Muscle of leg (tissue), 11 donors: ENCODE results near the gene MCAM. TPM values are rescaled to one million over a fixed set of nuclear protein-coding genes. Genes with fewer than 3 reads are reported as not detected.
A peak's percentile ranks its signal among the peaks of the same experiment; 100 is the strongest.

Experiments
- DNase-seq: peaks from one replicate; pipeline ENCODE4 v3.0.0; 2013
- H3K27ac ChIP-seq: one replicate; pipeline ENCODE4 v1.5.1; 2013; ENCODE audit warnings: mild to moderate bottlenecking, low read length, control low read depth
- H3K27me3 ChIP-seq: one replicate; pipeline ENCODE4 v1.6.1; 2013; ENCODE audit warnings: low read length; ENCODE audit not compliant: control insufficient read depth, insufficient read depth
- H3K36me3 ChIP-seq: one replicate; pipeline ENCODE4 v1.6.1; 2013; ENCODE audit warnings: low read length; ENCODE audit not compliant: control insufficient read depth, insufficient read depth
- H3K4me1 ChIP-seq: one replicate; pipeline ENCODE4 v1.6.1; 2013; ENCODE audit warnings: low read length; ENCODE audit not compliant: control insufficient read depth, insufficient read depth
- H3K4me3 ChIP-seq: one replicate; pipeline ENCODE4 v1.5.1; 2013; ENCODE audit warnings: low read length, control low read depth
- H3K9me3 ChIP-seq: replicated peaks from 2 replicates; pipeline ENCODE4 v1.6.1; 2013; ENCODE audit warnings: low read depth, low read length; ENCODE audit not compliant: control insufficient read depth
- WGBS: methylation state at CpG from one replicate; pipeline ENCODE4 v1.1.5; 2013; ENCODE audit warnings: missing lambda C conversion rate; ENCODE audit not compliant: insufficient coverage; 5-methylcytosine and 5-hydroxymethylcytosine counted together
- polyA plus RNA-seq, 8 donors: library from polyadenylated mRNA; unstranded; fragments of 120-200 nt; gene quantifications; one replicate each; pipeline versions ENCODE4 v1.2.1 to v1.2.3, GENCODE V29; 2013; ENCODE audit warnings: inconsistent platforms in 1 of 8, low replicate concordance in 1 of 8; ENCODE audit not compliant: insufficient read length in 8 of 8, insufficient read depth in 1 of 8
- total RNA-seq: library from RNA; stranded (reverse); fragments of 120-200 nt; gene quantifications from one replicate; pipeline ENCODE4 v1.2.4, GENCODE V29; 2013

Gene MCAM
- total and polyA plus RNA-seq, 9 donors: 146 to 231 (median 206) TPM

GRCh38 chr11:119266063-119266462 lies 50.9 kb downstream of the MCAM start:
- H3K4me3 ChIP-seq: no peak overlapping the region
- WGBS: no CpG with 5 or more reads among the region's 3 CpGs
- no peak overlapping the region for H3K27ac ChIP-seq
- H3K4me1 ChIP-seq: peaks cover 3% of the 10 kb centered on the region
- DNase-seq: no peak
- H3K27me3 ChIP-seq: no peaks in the 10 kb centered on the region
- H3K9me3 ChIP-seq: no peaks in the 10 kb centered on the region
- no peaks in the 10 kb centered on the region for H3K36me3 ChIP-seq

DNA sequence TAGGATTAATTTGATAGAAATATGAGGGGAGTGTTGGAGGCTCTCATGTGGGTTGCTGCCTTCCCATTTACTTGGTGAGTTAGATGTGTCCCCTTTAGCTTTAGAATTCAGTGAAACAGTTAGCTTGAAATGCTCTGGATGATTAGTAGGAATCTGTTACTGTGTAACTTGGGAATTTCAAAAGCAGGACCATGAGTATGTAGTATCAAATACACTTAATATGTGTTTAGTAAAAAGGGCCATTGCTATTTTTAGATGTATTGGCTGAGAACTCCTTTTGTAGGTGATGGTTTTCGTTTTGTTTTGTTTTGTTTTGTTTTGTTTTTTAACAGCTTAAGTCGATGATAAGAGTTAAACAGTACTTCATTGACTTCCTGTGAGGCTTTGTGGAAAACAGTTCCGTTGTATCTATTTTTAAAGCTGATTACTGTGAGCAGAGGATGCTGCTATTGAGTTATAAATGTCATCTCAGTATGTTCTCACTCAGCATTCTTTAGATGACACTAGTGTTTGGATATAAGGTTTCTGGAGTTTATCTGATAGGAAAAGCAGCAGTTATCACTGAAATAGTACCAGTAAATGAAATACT lies 53.5 kb downstream of the MCAM start:
- H3K4me3 ChIP-seq: no peak overlapping the region
- H3K9me3 ChIP-seq: no peaks in the 10 kb centered on the region
- peak overlapping the region; percentile 67 for H3K27ac ChIP-seq
- H3K27me3 ChIP-seq: no peaks in the 10 kb centered on the region
- peak; percentile 39 for DNase-seq
- WGBS: no CpG with 5 or more reads among the region's 3 CpGs
- H3K4me1 ChIP-seq: peaks cover 3% of the 10 kb centered on the region
- H3K36me3 ChIP-seq: no peaks in the 10 kb centered on the region

- peak; percentile 31 for DNase-seq
- 52% methylated on average over 2 of the region's 5 CpGs for WGBS
- Histone ChIP-seq H3K27ac (peak overlapping the region; percentile 67), H3K4me1 (peaks cover 3% of the 10 kb centered on the region), H3K27me3 (no peaks in the 10 kb centered on the region), H3K4me3 (no peak overlapping the region), H3K36me3 (no peaks in the 10 kb centered on the region), H3K9me3 (no peaks in the 10 kb centered on the region)
Observed at GRCh38 chr11:119262668-119263351, 54.1 kb downstream of the MCAM start.

GRCh38 chr11:119258983-119259382 lies 57.9 kb downstream of the MCAM start:
- no CpG with 5 or more reads among the region's 3 CpGs for WGBS
- no peaks in the 10 kb centered on the region for H3K9me3 ChIP-seq
- peaks cover 5% of the 10 kb centered on the region for H3K36me3 ChIP-seq
- no peak overlapping the region for H3K4me3 ChIP-seq
- H3K27me3 ChIP-seq: no peaks in the 10 kb centered on the region
- peaks cover 3% of the 10 kb centered on the region for H3K4me1 ChIP-seq
- no peak for DNase-seq
- no peak overlapping the region for H3K27ac ChIP-seq

Other genes starting within 250 kb of the MCAM start
- 19.9 TPM for gene VPS11, start 249.3 kb downstream of the MCAM start, total RNA-seq
- 10 to 100 TPM; 29.1 to 32.1 (median 30.3) TPM for gene VPS11, start 249.3 kb downstream of the MCAM start, polyA plus RNA-seq
- gene HMBS, start 232.2 kb downstream of the MCAM start, total RNA-seq: 3.8 TPM
- 10 to 100 TPM; 20.0 to 26.3 (median 22.6) TPM for gene HMBS, start 232.2 kb downstream of the MCAM start, polyA plus RNA-seq
- gene DPAGT1, start 215.3 kb downstream of the MCAM start, total RNA-seq: 11.8 TPM
- 10 to 100 TPM; 23.9 to 35.0 (median 30.4) TPM for gene DPAGT1, start 215.3 kb downstream of the MCAM start, polyA plus RNA-seq
- 4.3 TPM for gene C2CD2L, start 209.8 kb downstream of the MCAM start, total RNA-seq
- gene C2CD2L, start 209.8 kb downstream of the MCAM start, polyA plus RNA-seq: 1 to 10 TPM; 6.6 to 9.4 (median 7.6) TPM
- 15.5 TPM for gene HINFP, start 195.6 kb downstream of the MCAM start, total RNA-seq
- gene HINFP, start 195.6 kb downstream of the MCAM start, polyA plus RNA-seq: 10 to 100 TPM; 17.0 to 22.8 (median 17.5) TPM
- gene ABCG4, start 168.1 kb downstream of the MCAM start, total RNA-seq: 0.13 TPM
- gene ABCG4, start 168.1 kb downstream of the MCAM start, polyA plus RNA-seq: under 1 TPM; 0.18 to 0.60 (median 0.28) TPM
- gene NLRX1, start 148.4 kb downstream of the MCAM start, total RNA-seq: 10.2 TPM
- gene NLRX1, start 148.4 kb downstream of the MCAM start, polyA plus RNA-seq: 10 to 100 TPM; 10.5 to 13.8 (median 11.9) TPM
- 0.09 TPM for gene NHERF4, start 131.7 kb downstream of the MCAM start, total RNA-seq
- 1 to 10 TPM in 1 of 8 donors, under 1 TPM in 5, not detected in 2; 0.05 to 2.3 (median 0.10) TPM for gene NHERF4, start 131.7 kb downstream of the MCAM start, polyA plus RNA-seq
- gene CBL, start 110.8 kb downstream of the MCAM start, total RNA-seq: 6.0 TPM
- 10 to 100 TPM in 6 of 8 donors, 1 to 10 TPM in 2; 8.7 to 15.0 (median 11.9) TPM for gene CBL, start 110.8 kb downstream of the MCAM start, polyA plus RNA-seq
- gene RNF26, start 17.4 kb upstream of the MCAM start, total RNA-seq: 3.0 TPM
- gene RNF26, start 17.4 kb upstream of the MCAM start, polyA plus RNA-seq: 10 to 100 TPM; 13.3 to 22.1 (median 18.4) TPM
- 34.9 TPM for gene C1QTNF5, start 23.8 kb upstream of the MCAM start, total RNA-seq
- 10 to 100 TPM; 20.3 to 41.9 (median 35.3) TPM for gene C1QTNF5, start 23.8 kb upstream of the MCAM start, polyA plus RNA-seq
- gene MFRP, start 29.6 kb upstream of the MCAM start, total RNA-seq: not detected
- not detected for gene MFRP, start 29.6 kb upstream of the MCAM start, polyA plus RNA-seq
- gene USP2, start 64.6 kb upstream of the MCAM start, total RNA-seq: 8.3 TPM
- 10 to 100 TPM; 31.5 to 53.3 (median 37.9) TPM for gene USP2, start 64.6 kb upstream of the MCAM start, polyA plus RNA-seq
- gene THY1, start 106.0 kb upstream of the MCAM start, total RNA-seq: 161 TPM
- gene THY1, start 106.0 kb upstream of the MCAM start, polyA plus RNA-seq: 100 to 1,000 TPM in 7 of 8 donors, 10 to 100 TPM in 1; 89.3 to 202 (median 157) TPM